Neural cell (in vitro differentiated cells): ENCODE measurements around the gene ABHD17C.

Experiments used
- SMC3 ChIP-seq: fragments of 450-650 bp; conservative IDR thresholded peaks from 2 replicates; pipeline ENCODE4 v1.6.1; 2014; ENCODE audit warnings: antibody characterized with exemption, mild to moderate bottlenecking, moderate library complexity; ENCODE audit not compliant: poor library complexity
- TF ChIP-seq, protein P1 (sequence below): fragments of 450-650 bp; IDR thresholded peaks from 2 replicates; pipeline ENCODE4 v1.5.1; 2014; ENCODE audit warnings: antibody characterized with exemption, mild to moderate bottlenecking, moderate library complexity; ENCODE audit not compliant: poor library complexity, severe bottlenecking
- TF ChIP-seq, protein P2 (sequence below): IDR thresholded peaks from 2 replicates; pipeline ENCODE4 v1.6.1; 2012; ENCODE audit warnings: borderline replicate concordance

DNA sequence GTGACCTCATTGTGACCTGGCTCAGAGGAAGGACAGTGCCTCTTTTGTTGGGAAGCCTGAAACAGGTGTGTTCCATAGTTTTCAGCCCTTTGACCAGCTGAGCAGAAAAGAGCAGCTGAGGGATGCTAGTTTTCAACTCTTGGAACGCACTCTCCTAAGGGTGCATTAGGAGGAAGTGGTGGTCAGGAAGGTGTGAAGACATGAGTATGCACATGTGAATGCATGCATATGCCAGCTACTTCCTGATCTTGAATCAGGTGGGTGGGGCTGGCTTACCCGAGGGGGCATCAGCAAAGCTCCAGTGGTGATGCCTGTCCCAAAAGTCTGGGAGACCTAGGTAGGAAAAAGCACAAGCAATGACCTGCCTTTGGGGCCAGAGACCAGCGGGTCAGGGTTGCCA is 60.8 kb downstream of the ABHD17C start:
- TF ChIP-seq, protein P1, sequence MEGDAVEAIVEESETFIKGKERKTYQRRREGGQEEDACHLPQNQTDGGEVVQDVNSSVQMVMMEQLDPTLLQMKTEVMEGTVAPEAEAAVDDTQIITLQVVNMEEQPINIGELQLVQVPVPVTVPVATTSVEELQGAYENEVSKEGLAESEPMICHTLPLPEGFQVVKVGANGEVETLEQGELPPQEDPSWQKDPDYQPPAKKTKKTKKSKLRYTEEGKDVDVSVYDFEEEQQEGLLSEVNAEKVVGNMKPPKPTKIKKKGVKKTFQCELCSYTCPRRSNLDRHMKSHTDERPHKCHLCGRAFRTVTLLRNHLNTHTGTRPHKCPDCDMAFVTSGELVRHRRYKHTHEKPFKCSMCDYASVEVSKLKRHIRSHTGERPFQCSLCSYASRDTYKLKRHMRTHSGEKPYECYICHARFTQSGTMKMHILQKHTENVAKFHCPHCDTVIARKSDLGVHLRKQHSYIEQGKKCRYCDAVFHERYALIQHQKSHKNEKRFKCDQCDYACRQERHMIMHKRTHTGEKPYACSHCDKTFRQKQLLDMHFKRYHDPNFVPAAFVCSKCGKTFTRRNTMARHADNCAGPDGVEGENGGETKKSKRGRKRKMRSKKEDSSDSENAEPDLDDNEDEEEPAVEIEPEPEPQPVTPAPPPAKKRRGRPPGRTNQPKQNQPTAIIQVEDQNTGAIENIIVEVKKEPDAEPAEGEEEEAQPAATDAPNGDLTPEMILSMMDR: no peak
- TF ChIP-seq, protein P2, sequence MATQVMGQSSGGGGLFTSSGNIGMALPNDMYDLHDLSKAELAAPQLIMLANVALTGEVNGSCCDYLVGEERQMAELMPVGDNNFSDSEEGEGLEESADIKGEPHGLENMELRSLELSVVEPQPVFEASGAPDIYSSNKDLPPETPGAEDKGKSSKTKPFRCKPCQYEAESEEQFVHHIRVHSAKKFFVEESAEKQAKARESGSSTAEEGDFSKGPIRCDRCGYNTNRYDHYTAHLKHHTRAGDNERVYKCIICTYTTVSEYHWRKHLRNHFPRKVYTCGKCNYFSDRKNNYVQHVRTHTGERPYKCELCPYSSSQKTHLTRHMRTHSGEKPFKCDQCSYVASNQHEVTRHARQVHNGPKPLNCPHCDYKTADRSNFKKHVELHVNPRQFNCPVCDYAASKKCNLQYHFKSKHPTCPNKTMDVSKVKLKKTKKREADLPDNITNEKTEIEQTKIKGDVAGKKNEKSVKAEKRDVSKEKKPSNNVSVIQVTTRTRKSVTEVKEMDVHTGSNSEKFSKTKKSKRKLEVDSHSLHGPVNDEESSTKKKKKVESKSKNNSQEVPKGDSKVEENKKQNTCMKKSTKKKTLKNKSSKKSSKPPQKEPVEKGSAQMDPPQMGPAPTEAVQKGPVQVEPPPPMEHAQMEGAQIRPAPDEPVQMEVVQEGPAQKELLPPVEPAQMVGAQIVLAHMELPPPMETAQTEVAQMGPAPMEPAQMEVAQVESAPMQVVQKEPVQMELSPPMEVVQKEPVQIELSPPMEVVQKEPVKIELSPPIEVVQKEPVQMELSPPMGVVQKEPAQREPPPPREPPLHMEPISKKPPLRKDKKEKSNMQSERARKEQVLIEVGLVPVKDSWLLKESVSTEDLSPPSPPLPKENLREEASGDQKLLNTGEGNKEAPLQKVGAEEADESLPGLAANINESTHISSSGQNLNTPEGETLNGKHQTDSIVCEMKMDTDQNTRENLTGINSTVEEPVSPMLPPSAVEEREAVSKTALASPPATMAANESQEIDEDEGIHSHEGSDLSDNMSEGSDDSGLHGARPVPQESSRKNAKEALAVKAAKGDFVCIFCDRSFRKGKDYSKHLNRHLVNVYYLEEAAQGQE: no peak
- no peak for TF ChIP-seq SMC3
